Pons (tissue), 1 donor: Measurements from ENCODE around the gene TMEM273.
A peak's percentile ranks its signal among the peaks of the same experiment; 100 is the strongest.
"Not testable (repeated sequence)": the region's sequence is repeated elsewhere in the genome, so short reads cannot be mapped to it uniquely, and the experiment has no call there.

Experiments used
- DNase-seq: peaks from one replicate; pipeline ENCODE4 v3.0.0-alpha.2; 2016; ENCODE audit warnings: low spot score

TMEM273 gene

GRCh38 chr10:49205206-49205605, 17.0 kb upstream of the TMEM273 start:
- no peak for DNase-seq

DNA sequence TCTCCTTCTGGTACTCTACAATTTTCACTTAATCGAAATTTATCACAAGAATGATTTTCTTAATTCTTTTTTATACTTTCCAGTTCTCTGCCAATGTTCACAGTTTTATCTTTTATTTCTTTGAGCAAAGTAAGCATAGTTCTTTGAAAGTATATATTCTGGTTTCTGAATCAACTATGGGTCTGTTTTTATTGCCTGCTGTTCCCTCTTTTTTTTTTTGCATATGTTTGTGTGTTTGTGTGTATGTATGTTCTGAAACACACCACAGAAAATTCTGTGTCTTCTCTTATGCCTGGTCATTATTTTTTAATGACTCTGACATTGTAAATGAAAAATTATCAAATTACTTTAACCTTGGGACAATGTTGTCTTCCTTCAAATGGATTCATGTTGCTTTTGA, 15.9 kb upstream of the TMEM273 start:
- DNase-seq, result no peak

DNA sequence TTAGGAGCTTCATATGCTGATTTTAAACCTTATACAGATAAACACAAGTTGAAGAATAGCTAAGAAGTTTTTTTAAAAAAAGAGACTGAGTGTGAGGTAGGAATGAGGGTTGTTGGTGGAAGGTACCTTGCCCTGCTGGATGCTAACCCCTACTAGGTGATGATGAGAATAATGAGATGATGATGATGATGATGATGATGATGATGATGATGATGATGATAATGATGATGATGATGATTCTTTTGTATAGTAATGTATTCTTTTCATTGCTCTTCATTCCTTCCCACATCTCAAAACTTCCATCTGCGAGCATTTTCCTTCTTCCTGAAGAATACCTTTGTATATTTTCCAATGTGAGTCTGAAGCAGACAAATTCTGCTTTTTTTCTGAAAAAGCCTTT, 14.1 kb upstream of the TMEM273 start:
- DNase-seq, result no peak

DNA sequence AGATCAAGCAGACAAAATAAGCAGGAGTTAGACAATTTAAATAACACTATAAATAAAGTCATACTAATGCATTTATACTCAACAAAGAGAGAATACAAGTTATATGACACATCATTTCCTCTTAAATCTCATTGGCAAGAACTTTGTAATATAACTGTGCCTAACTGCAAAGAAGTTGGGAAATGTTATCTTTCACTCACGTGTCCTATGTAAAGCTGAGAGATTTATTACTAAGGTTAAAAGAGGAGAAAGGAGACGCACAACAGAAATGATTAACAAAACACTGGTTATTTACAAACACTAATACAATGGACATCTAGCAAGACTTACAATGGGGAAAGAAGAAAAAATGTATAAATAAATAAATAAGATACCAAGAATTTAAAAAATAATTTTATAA, 12.7 kb upstream of the TMEM273 start:
- DNase-seq, result no peak

GRCh38 chr10:49197171-49197570, 9.0 kb upstream of the TMEM273 start:
- DNase-seq, result no peak

- DNase-seq, result not testable (repeated sequence)
Measured at GRCh38 chr10:49195864-49196263, 7.7 kb upstream of the TMEM273 start.

DNA sequence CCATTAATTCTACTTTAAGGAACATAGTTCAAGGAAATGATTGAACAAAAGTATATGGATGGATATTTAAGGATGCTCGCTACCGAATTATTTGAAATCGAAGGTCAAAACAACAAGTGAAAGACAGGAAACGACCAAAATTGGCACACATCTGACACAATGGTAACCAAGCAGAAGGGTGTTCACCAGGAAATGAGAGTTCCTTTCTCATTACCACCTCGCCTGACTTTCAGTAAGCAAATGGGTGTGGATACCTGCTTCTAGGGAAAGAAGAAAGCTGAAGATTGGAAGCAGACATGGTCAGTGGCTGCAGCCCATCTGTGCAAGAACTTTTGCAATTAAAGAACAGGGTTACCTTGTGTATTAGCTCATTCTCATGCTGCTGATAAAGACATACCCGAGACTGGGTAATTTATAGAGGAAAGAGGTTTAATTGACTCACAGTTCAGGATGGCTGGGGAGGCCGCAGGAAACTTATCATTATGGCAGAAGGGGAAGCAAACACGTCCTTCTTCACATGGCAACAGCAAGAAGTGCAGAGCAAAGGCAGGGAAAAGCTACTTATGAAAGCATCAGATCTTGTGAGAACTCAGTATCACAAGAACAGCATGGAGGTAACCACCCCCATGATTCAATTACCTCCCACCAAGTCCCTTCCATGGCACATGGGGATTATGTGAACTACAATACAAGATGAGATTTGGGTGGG, 6.2 kb upstream of the TMEM273 start:
- no peak for DNase-seq

DNA sequence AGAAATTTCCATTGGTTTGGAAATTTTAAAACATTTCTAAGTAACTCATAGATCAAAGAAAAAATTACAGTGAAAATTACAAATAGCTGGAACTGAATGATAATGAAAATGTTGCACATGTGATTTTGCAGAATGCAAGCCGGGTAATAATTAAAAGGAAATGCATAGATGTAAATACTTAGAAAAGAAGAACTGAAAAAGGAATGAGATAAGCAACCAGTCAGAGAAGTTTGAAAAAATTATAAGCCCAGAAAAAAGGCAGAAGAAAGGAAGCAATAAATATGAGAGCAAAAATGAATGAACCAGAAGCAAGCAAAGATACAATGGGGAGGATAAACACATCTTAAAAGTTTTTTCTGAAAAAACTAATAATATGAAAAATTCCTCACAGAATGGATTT, 3.2 kb upstream of the TMEM273 start:
- DNase-seq, result no peak

GRCh38 chr10:49189422-49189821, 1.2 kb upstream of the TMEM273 start:
- no peak for DNase-seq

DNA sequence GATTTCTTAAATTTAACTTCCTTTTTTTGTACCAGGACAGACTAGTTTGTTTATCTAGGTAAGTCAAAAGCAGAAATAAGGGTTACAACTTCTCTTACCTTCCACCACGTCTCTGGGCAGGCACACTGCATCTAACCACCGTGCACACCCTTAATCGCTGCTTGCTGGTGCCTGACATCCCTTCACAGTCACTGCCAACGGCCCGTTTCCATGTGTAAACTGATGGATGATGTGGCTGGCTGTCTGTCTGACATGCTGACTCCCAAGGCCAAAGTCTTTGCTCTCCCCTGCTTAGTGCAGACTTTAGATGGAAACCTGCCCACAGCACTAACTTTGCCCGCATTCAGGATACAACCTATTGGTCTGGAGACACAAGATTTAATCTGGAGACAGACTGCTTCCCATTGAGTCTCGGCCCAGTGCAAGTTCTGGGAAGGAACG, 1.1 kb downstream of the TMEM273 start:
- DNase-seq, result peak; percentile 60

DNA sequence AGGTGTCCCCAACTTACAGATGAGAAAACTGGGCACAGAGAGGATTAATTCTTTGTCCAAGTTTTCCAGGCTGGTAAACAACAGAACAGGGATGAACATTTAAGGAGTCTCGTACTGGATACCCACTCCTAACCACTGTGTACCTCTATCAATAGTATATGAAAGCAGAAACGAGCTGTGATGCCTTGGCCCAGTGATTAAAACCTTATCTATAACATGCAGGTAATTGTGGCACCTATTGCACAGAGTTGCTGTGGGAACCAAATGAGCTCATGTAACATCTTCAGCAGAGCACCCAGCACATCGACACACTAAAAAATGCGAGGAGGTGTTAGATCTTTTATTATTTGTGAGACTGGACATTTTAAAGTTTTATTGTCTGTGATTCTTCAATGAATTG, 1.6 kb downstream of the TMEM273 start:
- DNase-seq, result no peak

DNA sequence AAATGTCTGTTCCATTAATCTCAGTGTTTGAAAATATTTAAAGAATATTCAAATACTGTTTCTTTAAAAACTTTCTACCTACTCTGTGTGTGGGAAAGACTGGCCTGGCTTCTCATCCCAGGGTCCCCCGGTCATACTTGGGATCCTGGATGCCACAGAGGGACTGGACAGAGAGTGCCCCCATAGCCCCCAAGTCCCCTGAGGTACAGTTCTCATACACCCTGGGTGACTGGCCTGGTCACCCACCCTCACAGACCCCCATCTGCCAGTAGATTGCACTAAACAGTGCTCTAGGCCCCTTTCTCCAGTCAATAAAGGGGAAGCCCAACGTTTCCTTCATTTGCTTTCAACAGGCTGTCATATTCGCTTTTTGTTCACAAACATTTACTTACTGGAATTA, 3.0 kb downstream of the TMEM273 start:
- DNase-seq, result no peak

- DNase-seq, result no peak
Measured at GRCh38 chr10:49184642-49185111, 3.5 kb downstream of the TMEM273 start.

DNA sequence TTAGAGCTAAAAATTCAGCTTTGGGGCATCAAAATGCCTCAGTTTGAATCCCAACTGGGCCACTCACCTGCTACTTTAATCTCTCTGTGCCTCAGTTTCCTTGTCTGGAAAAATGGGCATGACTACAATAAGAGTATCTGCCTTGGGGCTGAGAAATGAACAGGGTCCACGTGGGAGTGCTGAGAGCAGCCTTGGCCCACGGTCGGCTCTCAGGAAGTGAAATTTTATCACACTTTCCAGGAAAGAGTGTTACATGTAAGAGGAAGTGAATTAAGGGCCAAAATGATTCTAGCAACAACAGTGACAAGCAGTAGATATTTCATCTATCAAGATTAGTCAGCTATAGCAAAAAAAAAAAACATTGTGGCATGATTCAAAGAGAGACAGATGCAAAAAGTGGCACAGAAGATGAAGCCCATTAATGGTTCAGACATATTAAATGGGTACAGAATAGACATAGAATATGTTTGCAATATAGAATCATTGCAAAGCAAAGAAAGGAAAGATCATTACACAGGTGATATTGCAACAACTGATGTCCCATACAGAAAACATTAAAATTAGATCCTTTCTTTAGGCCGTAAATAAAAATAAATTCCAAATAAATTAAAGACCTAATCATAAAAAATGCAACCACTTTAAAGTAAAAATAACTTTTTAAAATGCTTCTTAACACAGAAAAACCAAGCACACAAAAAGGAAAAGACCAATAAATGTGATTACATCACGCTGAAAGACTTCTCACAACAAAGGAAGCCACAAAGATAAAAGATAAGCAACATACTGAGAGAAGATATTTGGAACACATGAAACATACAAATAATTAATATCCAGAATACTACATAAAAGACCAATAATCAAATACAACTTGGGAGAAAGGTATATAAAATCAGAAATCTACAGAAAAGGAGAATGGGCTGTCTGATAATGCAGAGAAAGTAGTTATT, 4.3 kb downstream of the TMEM273 start:
- DNase-seq, result peak; percentile 38

DNA sequence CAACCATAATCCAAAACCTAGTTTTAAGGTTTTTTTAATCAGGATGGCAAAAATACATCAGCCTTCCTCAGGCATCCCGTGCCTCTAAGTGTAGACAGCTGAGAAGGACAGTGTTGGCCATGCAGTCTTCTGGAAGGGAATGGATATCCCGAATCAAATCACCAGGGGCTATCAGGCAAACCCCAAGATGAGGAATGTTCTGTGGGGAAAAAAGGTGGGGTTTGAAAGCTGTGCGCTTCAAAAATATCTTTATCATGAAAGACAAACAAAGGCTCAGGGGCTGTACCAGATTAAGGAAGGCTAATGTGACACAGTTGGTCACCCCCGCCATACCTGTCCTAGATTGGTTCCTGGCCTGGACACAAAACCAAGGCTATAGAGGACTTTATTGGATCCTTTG, 5.4 kb downstream of the TMEM273 start:
- DNase-seq, result no peak

GRCh38 chr10:49180444-49180860, 7.7 kb downstream of the TMEM273 start:
- DNase-seq, result no peak

- DNase-seq, result no peak
Measured at GRCh38 chr10:49179699-49180443, 8.3 kb downstream of the TMEM273 start.

DNA sequence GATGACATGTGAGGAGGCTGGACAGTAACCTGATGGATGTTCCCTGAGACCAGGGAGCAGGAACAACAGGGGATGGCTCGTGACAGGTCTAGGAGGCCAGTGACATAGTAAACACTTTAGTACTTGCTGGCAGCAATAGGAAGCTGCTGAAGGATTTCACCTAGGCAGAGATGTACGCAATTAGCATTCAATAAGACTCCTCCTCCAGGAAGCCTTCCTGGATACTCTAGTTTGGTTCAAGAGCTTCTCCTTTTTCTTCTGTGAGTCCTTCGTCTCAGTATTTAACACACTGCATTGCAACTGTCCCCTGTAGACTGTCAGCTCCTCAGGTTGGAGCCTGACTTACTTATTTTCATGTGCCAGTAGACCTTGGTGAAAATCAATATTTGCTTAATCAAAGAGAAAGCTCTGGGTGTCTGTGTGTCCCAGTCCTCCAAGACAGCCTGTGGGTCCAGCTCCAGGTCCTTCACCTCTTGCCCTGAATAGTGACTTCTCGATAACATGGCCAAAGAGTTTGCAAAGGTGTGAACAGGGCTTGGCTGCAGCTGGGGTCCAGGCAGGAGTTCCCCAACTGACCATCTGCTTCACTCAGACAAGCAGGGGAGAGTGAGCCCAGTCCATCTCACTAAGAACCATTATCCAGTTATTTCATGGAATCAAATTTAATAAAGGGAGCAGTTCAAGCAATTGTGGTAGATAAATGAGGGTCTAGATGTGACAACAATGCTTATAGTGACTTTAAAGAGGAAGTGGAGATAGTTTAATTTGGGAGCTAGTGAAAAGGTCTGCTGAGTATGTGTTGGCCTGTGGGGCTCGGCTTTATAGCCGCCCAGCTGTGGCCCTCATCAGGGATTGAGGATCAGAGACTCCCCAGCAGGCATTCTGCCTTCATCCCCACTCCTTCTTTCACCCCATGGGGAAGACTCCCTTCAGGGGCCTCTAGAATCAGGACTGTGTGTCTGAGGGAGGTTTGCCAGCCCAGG, 9.4 kb downstream of the TMEM273 start:
- no peak for DNase-seq

GRCh38 chr10:49177391-49178355, 10.5 kb downstream of the TMEM273 start:
- DNase-seq, result peak; percentile 80
